HepG2 (cell line): ENCODE data around the gene PXMP4. TPM values are rescaled to one million over a fixed set of nuclear protein-coding genes. Genes with fewer than 3 reads are reported as not detected.

Experiments used
- CBX2 ChIP-seq, 2 experiments: fragments of 200-600 bp in 1 of 2; sonication (generic); formaldehyde crosslinking in 1 of 2; IDR thresholded peaks; 2 replicates each; pipeline versions ENCODE4 v1.7.0 to v1.8.1; 2018 to 2022; ENCODE audit warnings: low read depth in 2 of 2, low read length in 1 of 2, mild to moderate bottlenecking in 1 of 2, missing genetic modification reagents in 1 of 2
- CCDC6 ChIP-seq: sonication (generic); formaldehyde crosslinking; IDR thresholded peaks from 2 replicates; pipeline ENCODE4 v1.8.1; 2022; ENCODE audit warnings: mild to moderate bottlenecking, missing genetic modification reagents, moderate library complexity
- MAFG ChIP-seq: sonication (generic); formaldehyde crosslinking; IDR thresholded peaks from 2 replicates; pipeline ENCODE4 v1.5.1; 2020; ENCODE audit warnings: mild to moderate bottlenecking, missing genetic modification reagents
- MYNN ChIP-seq: sonication (generic); formaldehyde crosslinking; IDR thresholded peaks from 2 replicates; pipeline ENCODE4 v1.4.0; 2020; ENCODE audit warnings: mild to moderate bottlenecking, low read depth, missing genetic modification reagents
- REL ChIP-seq: sonication (generic); formaldehyde crosslinking; conservative IDR thresholded peaks from 2 replicates; pipeline ENCODE4 v1.8.0; 2022; ENCODE audit warnings: mild to moderate bottlenecking, missing genetic modification reagents, moderate library complexity
- RFX3 ChIP-seq: IDR thresholded peaks from 2 replicates; pipeline ENCODE4 v1.6.1; 2016; ENCODE audit warnings: missing biosample characterization, missing genetic modification reagents
- RFXAP ChIP-seq: sonication (generic); formaldehyde crosslinking; IDR thresholded peaks from 2 replicates; pipeline ENCODE4 v1.4.0; 2020; ENCODE audit warnings: missing genetic modification reagents, borderline replicate concordance
- SP4 ChIP-seq: sonication (generic); formaldehyde crosslinking; IDR thresholded peaks from 2 replicates; pipeline ENCODE4 v1.8.1; 2023; ENCODE audit warnings: mild to moderate bottlenecking, missing genetic modification reagents
- TERF1 ChIP-seq: sonication (generic); formaldehyde crosslinking; IDR thresholded peaks from 2 replicates; pipeline ENCODE4 v1.8.0; 2022; ENCODE audit warnings: mild to moderate bottlenecking, missing genetic modification reagents, moderate library complexity
- TSC22D2 ChIP-seq: sonication (generic); formaldehyde crosslinking; IDR thresholded peaks from 2 replicates; pipeline ENCODE4 v1.5.1; 2020; ENCODE audit warnings: missing genetic modification reagents, mild to moderate bottlenecking, borderline replicate concordance
- ZBTB37 ChIP-seq: sonication (generic); formaldehyde crosslinking; IDR thresholded peaks from 2 replicates; pipeline ENCODE4 v1.4.0; 2020; ENCODE audit warnings: mild to moderate bottlenecking, missing genetic modification reagents
- ZC3H13 ChIP-seq: sonication (generic); formaldehyde crosslinking; IDR thresholded peaks from 2 replicates; pipeline ENCODE4 v1.8.1; 2023; ENCODE audit warnings: mild to moderate bottlenecking, missing genetic modification reagents, moderate library complexity
- ZFP41 ChIP-seq: sonication (generic); formaldehyde crosslinking; IDR thresholded peaks from 2 replicates; pipeline ENCODE4 v1.4.0; 2020; ENCODE audit warnings: mild to moderate bottlenecking, missing genetic modification reagents, borderline replicate concordance
- ZFP91 ChIP-seq: sonication (generic); formaldehyde crosslinking; IDR thresholded peaks from 2 replicates; pipeline ENCODE4 v1.9.0; 2022; ENCODE audit warnings: missing genetic modification reagents, mild to moderate bottlenecking, borderline replicate concordance
- ZNF333 ChIP-seq: sonication (generic); formaldehyde crosslinking; IDR thresholded peaks from 2 replicates; pipeline ENCODE4 v1.4.0; 2020; ENCODE audit warnings: mild to moderate bottlenecking, missing genetic modification reagents, borderline replicate concordance
- ZNF451 ChIP-seq: sonication (generic); formaldehyde crosslinking; IDR thresholded peaks from 2 replicates; pipeline ENCODE4 v1.5.0; 2020; ENCODE audit warnings: mild to moderate bottlenecking, missing genetic modification reagents
- ZNF710 ChIP-seq: sonication (generic); formaldehyde crosslinking; IDR thresholded peaks from 2 replicates; pipeline ENCODE4 v1.5.0; 2020; ENCODE audit warnings: mild to moderate bottlenecking, missing genetic modification reagents, borderline replicate concordance
- polyA plus RNA-seq, 8 experiments: library from polyadenylated mRNA; depleted of rRNA in 3 of 8; stranded (reverse) in 7 of 8; unstranded in 1 of 8; fragments of >200 nt; fragmentation: Illumina TruSeq in 4 of 8; extraction: Trizol in 4 of 8; gene quantifications; 2 replicates each; pipeline versions ENCODE4 v1.2.1 to v1.2.3, GENCODE V29; 2011 to 2016; ENCODE audit warnings: low read depth in 4 of 8, missing spikeins in 1 of 8, mixed read lengths in 1 of 8; ENCODE audit not compliant: insufficient read depth in 1 of 8
- total RNA-seq, 5 experiments: library from RNA; depleted of rRNA; stranded (reverse); fragments of >200 nt; fragmentation: Illumina TruSeq; extraction: Trizol; gene quantifications; 2 replicates each; pipeline ENCODE4 v1.2.3, GENCODE V29; 2016; ENCODE audit warnings: low read depth in 1 of 5

Gene PXMP4
- total and polyA plus RNA-seq, 2 of the 13 experiments (the other 11 are each of a cell fraction or from before 2014, with no cell fraction given): not detected

GRCh38 chr20:33653218-33653899 is 66.8 kb downstream of the PXMP4 start (continued):
- TF ChIP-seq ZFP91 (CRISPR knock-in tag) (peak; percentile 45; the same call in 1 of the 2 replicates), ZNF710 (CRISPR knock-in tag) (no peak), MAFG (no peak), RFXAP (peak; percentile 58; the same call in 1 of the 2 replicates), ZBTB37 (CRISPR knock-in tag) (no peak), RFX3 (CRISPR knock-in tag) (no peak; the same call in 1 of the 2 replicates), ZFP41 (no peak), ZNF451 (CRISPR knock-in tag) (no peak; the same call in 1 of the 2 replicates), CBX2 (IDR thresholded peaks at IDR 0.05; ENCODE audit: low read depth, low read length) (no peak), CBX2 (CRISPR knock-in tag; IDR thresholded peaks at IDR 0.05; ENCODE audit: low read depth) (no peak), ZC3H13 (CRISPR knock-in tag) (peak; percentile 25; the same call in 1 of the 2 replicates), ZNF333 (CRISPR knock-in tag) (0 out of 2 replicates have a peak, but pooled peaks have one; percentile 21), REL (CRISPR knock-in tag) (no peak), CCDC6 (peak; percentile 75; the same call in 1 of the 2 replicates), TSC22D2 (peak; percentile 77; the same call in 1 of the 2 replicates), MYNN (CRISPR knock-in tag) (peak; percentile 67; the same call in 1 of the 2 replicates), TERF1 (no peak), SP4 (CRISPR knock-in tag) (peak; percentile 46)
